NCI-H748 (cell line): ENCODE data around the gene UBE2V1.
"Not testable (repeated sequence)": the region's sequence is repeated elsewhere in the genome, so short reads cannot be mapped to it uniquely, and the experiment has no call there.

Source experiments
- DNase-seq: peaks from one replicate; lab custom pipeline; 2025; ENCODE audit not compliant: unreplicated experiment; lab: John Stamatoyannopoulos, UW

Gene UBE2V1

GRCh38 chr20:50138120-50138478, 25.1 kb upstream of the UBE2V1 start:
- no peak for DNase-seq

GRCh38 chr20:50137702-50138101, 24.8 kb upstream of the UBE2V1 start:
- not testable (repeated sequence) for DNase-seq

GRCh38 chr20:50136822-50137599, 24.1 kb upstream of the UBE2V1 start:
- no peak for DNase-seq

GRCh38 chr20:50135157-50135556, 22.2 kb upstream of the UBE2V1 start:
- not testable (repeated sequence) for DNase-seq

GRCh38 chr20:50133474-50134217, 20.7 kb upstream of the UBE2V1 start:
- DNase-seq = no peak

GRCh38 chr20:50133041-50133440, 20.1 kb upstream of the UBE2V1 start:
- no peak for DNase-seq

- DNase-seq = no peak
These were observed 18.0 kb upstream of the UBE2V1 start for GRCh38 chr20:50130995-50131394.

GRCh38 chr20:50130356-50130723, 17.4 kb upstream of the UBE2V1 start:
- DNase-seq = no peak

GRCh38 chr20:50129662-50130355, 16.9 kb upstream of the UBE2V1 start:
- DNase-seq = no peak

GRCh38 chr20:50128520-50128905, 15.6 kb upstream of the UBE2V1 start:
- no peak for DNase-seq

- no peak for DNase-seq
These were observed 14.9 kb upstream of the UBE2V1 start for GRCh38 chr20:50127587-50128519.

GRCh38 chr20:50126662-50127061, 13.7 kb upstream of the UBE2V1 start:
- DNase-seq = no peak

- DNase-seq = no peak
These were observed 12.3 kb upstream of the UBE2V1 start for GRCh38 chr20:50125279-50125678.

GRCh38 chr20:50124496-50124895, 11.5 kb upstream of the UBE2V1 start:
- DNase-seq = no peak

GRCh38 chr20:50123418-50123817, 10.5 kb upstream of the UBE2V1 start:
- DNase-seq = no peak

GRCh38 chr20:50122763-50123162, 9.8 kb upstream of the UBE2V1 start:
- DNase-seq = no peak

- DNase-seq = no peak
These were observed 8.9 kb upstream of the UBE2V1 start for GRCh38 chr20:50121858-50122271.

GRCh38 chr20:50120935-50121693, 8.2 kb upstream of the UBE2V1 start:
- DNase-seq = peak; percentile 45

- no peak for DNase-seq
These were observed 5.3 kb upstream of the UBE2V1 start for GRCh38 chr20:50118203-50118602.

GRCh38 chr20:50116368-50116999, 3.5 kb upstream of the UBE2V1 start:
- no peak for DNase-seq
